Esophagus muscularis mucosa (tissue), 3 donors: ENCODE data around the gene ENG.

ENCODE experiments used
- POLR2A ChIP-seq: fragments of 450-650 bp; IDR thresholded peaks from one replicate; pipeline ENCODE4 v1.6.1; 2017; ENCODE audit warnings: antibody characterized with exemption, moderate library complexity, mild to moderate bottlenecking, low read depth
- TF ChIP-seq, protein P1 (sequence below), 3 experiments: fragments of 200-600 bp in 2 of 3; fragments of 450-650 bp in 1 of 3; sonication (generic) in 2 of 3; IDR thresholded peaks; one replicate each; pipeline ENCODE4 v1.5.1; 2017 to 2019; ENCODE audit warnings: antibody characterized with exemption in 3 of 3, mild to moderate bottlenecking in 2 of 3, moderate library complexity in 1 of 3

DNA sequence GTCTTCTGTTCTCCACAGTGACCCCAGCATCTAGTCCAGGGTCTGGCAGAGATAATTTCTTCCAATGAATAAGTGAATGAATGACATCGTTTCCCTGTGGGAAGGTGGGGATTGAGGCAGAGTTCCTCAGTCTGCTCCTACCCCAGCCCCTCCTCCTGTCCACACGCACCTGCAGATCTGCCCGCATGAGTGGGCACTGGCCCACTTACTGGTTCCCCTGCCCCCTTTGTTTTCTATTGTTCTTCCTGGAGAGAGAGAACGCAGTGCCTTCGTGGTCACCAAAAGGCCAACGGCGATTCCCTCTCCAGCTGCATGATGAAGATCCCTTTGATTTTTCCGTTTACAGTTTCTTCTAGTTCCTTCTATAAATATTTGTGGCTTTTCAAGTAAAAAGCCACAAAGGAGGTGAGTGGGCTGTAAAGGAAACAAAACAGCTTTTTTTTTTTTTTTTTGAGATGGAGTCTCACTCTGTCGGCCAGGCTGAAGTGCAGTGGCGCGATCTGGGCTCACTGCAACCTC, 57.5 kb downstream of the ENG start:
- TF ChIP-seq, protein P1, sequence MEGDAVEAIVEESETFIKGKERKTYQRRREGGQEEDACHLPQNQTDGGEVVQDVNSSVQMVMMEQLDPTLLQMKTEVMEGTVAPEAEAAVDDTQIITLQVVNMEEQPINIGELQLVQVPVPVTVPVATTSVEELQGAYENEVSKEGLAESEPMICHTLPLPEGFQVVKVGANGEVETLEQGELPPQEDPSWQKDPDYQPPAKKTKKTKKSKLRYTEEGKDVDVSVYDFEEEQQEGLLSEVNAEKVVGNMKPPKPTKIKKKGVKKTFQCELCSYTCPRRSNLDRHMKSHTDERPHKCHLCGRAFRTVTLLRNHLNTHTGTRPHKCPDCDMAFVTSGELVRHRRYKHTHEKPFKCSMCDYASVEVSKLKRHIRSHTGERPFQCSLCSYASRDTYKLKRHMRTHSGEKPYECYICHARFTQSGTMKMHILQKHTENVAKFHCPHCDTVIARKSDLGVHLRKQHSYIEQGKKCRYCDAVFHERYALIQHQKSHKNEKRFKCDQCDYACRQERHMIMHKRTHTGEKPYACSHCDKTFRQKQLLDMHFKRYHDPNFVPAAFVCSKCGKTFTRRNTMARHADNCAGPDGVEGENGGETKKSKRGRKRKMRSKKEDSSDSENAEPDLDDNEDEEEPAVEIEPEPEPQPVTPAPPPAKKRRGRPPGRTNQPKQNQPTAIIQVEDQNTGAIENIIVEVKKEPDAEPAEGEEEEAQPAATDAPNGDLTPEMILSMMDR (IDR thresholded peaks at IDR 0.05), result no peak
- TF ChIP-seq POLR2A, result no peak
